Erythroblast (primary cell): Measurements from ENCODE around the gene DGKQ.

ENCODE experiments used
- DNase-seq, 2 experiments: peaks; one replicate each; lab custom pipeline; 2025; lab: John Stamatoyannopoulos, UW
- GATA1 ChIP-seq: IDR thresholded peaks from 2 replicates; pipeline ENCODE4 v1.6.1; 2011; ENCODE audit warnings: low read depth, mild to moderate bottlenecking, control low read depth, low read length, moderate library complexity
- POLR2A ChIP-seq: IDR thresholded peaks from 2 replicates; pipeline ENCODE4 v1.6.1; 2011; ENCODE audit warnings: mild to moderate bottlenecking, low read length

The DGKQ gene

DNA sequence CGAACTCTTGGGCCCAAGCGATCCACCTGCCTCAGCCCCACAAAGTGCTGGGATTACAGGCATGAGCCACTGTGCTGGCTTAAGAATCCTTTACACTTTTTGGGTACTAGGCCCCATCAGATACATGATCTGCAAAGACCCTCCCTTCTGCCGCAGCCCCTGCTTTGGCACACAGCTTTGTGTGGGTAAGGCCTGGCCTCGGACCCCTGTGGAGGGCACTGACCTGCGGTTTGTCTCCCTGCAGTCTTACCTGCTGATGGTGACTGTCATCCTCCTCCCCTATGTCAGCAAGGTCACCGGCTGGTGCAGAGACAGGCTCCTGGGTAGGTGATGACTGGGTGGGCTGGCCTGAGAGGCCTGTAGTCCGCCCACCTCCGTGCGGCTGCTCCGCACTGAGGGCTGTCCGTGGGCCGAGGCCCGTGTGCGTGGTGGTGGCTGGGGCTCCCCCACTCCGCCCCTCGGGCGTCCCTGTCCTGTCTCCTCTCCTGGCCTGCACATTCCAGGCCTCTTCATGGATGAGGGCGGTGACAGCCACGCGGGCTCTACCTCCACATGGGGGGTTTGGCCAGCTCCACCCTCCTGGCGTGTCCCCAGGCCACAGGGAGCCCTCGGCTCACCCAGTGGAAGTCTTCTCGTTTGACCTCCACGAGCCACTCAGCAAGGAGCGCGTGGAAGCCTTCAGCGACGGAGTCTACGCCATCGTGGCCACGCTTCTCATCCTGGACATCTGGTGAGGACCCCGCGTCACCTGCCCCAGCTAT is 18.0 kb downstream of the DGKQ start:
- no peak for DNase-seq
- TF ChIP-seq POLR2A (no peak), GATA1 (no peak)

DNA sequence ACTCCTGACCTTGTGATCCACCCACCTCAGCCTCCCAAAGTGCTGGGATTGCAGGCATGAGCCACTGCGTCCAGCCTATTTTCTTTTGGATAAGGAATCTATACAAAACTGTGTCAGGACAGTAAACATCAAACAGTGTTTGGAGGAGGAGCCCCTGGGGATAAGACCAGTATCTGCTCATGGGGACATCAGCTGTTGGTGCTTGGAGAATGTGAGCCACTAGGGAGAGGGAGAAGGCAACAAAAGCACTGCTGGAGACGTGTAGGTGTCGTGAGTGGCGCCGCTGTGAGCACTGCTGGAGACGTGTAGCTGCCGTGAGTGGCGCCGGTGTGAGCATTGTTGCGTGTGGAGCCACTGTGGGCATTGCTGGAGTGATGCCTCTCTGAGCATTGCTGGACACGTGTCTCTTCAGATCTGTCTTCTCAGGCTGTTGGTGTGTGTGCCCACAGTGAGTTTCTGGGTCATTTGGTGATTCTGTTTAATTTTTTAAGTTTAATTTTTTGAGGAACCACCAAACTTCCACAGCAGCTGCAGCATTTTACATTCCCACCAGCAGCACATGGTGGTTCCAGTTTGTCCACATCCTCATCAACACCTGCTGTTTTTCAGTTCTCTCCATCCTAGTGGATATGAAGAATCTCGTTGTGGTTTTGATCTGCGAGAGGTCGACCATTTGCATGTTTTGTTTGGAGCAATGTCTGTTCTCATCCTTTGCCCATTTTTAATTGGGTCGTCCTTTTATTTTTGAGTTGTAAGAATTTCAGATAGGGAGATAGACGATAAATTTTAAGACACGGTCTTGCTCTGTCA is 19.0 kb downstream of the DGKQ start:
- no peak for DNase-seq
- TF ChIP-seq GATA1 = no peak
- no peak for TF ChIP-seq POLR2A

DNA sequence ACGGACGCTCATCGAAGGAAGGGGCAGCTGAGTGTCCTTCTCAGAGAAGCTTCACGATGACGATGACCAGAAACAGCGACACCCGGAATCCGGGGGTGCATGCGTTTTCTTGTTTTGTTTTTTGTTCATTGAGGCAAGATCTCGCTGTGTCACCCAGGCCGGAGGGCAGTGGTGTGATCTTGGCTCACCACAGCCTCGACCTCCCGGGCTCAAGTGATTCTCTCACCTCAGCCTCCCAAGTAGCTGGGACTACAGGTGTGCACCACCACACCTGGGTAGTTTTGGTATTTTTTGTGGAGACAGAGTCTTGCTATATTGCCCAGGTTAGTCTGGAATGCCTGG is 19.8 kb downstream of the DGKQ start:
- DNase-seq = no peak
- TF ChIP-seq GATA1 = no peak
- TF ChIP-seq POLR2A = no peak

DNA sequence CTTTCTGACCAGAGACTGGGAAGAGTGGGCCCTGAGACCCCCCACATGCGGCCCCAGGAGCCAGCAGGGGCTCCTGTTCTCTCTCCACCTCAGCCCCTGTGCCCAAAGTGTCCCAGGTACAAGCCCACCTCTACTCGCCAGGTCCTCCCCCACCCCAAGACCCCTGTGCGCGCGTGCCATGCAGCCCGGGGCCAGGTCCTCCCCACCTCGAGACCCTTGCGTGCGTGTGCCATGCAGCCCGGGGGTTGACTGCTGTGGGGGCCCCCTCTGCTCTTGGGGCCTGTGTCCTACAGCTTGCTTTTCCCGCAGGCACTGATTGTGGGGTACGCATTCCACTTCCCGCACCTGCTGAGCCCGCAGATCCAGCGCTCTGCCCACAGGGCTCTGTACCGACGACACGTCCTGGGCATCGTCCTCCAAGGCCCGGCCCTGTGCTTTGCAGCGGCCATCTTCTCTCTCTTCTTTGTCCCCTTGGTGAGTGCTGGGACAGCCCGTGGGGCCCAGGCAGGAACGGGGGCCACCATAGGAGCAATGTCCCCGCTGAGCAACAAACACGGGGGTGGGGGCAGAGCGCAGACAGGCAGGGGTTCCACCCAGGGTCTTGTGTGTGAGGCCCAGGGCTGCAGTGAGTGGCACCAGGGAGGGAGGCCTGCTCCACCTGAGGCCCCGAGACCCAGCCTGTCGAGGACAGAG is 20.3 kb downstream of the DGKQ start:
- DNase-seq = no peak
- TF ChIP-seq GATA1 = no peak
- TF ChIP-seq POLR2A = no peak

DNA sequence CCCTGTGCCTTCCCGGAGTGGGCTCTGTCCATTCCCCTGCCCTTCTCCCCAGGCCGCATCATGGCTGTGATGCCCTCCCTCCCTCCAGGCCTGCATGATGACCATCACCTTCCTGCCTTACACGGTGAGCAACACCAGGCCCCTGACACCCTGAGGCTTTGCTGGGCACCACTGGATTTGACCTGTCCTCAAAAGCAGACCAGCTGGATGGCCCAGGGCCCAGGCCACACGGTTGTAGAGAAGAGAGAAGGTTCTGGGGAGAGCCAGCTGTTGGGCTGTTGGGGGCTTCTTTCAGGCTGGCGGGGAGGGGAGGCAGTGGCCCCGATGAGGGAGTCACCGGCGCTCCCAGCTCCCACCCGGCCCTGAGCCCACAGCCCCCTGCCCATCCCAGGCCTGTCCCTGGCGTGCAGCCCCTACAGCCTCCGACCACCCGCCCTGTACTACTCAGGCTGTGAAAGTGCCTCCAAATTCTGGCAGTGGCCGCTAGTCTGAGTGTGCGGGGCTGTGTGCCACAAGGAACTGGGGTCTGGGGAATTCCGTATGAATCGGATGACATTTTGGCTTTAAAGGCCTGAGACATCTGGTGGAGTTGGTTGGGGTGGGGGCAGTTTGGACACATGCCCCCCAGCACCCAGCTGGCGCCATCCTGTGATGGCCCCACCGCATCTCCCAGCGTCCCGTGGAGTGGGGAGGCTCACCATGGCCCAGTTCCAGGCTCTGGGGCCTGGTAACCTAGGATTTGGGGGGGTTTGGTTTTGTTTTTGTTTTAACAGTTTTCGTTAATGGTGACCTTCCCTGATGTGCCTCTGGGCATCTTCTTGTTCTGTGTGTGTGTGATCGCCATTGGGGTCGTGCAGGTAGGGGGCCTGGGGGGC is 21.5 kb downstream of the DGKQ start:
- TF ChIP-seq GATA1 (no peak), POLR2A (no peak)
- no peak for DNase-seq

DNA sequence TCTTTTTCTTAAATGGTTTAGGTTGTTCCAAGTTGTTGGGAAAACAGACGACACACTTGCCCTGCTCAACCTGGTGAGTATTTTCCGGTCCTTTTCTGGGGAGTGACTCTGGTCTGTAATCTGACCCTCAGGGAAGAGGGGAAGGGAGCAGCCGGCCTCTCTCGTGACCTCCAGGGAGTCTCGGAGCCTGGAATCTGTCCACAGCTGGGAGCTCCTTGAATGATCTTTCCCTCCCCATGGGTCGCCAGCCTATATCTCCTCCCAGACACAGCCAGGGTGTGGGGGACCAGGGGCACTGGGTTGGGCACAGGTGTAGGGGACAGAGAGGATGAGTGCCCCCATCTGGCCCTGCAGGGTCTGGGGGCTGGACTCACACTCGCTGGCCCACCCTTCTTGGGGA is 22.2 kb downstream of the DGKQ start:
- DNase-seq = no peak
- TF ChIP-seq POLR2A = no peak
- no peak for TF ChIP-seq GATA1

DNA sequence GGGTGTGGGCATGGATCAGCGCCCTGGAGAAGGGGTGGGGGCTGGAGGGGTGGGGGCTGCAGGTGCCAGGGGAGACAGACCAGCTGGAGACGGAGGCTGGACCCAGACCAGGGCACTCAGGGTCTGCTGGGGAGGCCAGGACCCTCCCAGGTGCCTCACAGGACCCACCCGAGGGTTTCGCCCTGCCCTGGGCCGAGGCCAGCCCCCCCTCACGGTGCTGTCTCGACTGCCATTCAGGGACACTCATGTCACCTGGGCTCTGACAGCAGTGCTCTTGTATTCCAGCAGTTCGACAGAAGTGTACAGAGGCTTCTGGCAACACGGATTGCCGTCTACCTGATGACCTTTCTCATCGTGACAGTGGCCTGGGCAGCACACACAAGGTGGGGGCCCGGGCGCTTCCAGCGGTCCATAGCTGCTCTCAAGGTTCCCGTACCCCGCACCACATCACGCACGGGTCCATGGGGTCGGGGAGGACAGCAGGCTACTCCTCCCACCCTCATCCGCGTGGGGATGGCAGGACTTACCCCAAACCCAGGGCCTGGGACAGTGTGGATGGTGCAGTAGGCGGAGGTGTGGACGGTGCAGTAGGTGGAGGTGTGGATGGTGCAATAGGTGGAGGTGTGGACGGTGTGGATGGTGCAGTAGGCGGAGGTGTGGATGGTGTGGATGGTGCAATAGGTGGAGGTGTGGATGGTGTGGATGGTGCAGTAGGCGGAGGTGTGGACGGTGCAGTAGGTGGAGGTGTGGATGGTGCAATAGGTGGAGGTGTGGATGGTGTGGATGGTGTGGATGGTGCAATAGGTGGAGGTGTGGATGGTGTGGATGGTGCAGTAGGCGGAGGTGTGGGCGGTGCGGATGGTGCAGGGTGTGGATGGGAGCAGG is 23.0 kb downstream of the DGKQ start:
- TF ChIP-seq POLR2A (no peak), GATA1 (no peak)
- no peak for DNase-seq

DNA sequence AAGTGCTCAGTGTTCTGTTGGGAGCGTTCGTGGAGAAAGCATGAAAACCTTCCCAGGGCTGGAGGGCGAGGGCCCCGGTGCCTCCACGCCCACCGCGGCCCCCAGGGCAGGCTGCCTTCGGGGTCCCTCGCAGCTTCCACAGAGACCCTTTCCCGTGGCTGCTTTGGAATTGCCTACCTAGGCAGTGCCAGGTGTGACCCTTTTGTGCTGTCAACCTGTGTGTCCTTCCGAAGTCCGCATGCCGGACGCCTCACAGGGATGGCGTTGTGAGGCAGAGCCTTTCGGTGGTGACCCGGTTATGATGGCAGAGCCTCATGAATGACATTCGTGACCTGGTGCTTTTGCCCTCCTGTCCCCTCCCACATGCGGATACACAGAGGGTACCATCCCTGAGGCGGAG is 23.7 kb downstream of the DGKQ start:
- no peak for DNase-seq

DNA sequence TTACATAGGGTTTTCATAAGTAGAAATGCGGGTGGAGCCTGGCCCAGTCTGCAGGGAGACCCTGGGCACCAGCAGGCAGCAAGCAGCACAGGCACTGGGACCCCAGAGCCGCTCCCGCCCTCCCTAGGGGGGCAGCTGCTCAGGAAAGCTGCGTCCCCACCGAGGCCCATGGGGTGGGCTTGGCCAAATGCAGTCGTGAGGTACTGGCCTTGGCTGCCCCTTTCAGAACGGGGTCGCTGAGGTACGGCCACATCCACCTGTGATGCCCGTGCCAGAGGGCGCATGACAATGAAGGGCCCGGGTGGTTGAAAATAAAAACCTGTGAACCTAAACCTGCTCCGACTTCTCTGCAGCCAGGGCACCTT is 24.5 kb downstream of the DGKQ start:
- TF ChIP-seq POLR2A = no peak
- TF ChIP-seq GATA1 = no peak
- no peak for DNase-seq

More for the DNA sequence above, 23.7 kb downstream of the DGKQ start:
- TF ChIP-seq POLR2A (no peak), GATA1 (no peak)

DNA sequence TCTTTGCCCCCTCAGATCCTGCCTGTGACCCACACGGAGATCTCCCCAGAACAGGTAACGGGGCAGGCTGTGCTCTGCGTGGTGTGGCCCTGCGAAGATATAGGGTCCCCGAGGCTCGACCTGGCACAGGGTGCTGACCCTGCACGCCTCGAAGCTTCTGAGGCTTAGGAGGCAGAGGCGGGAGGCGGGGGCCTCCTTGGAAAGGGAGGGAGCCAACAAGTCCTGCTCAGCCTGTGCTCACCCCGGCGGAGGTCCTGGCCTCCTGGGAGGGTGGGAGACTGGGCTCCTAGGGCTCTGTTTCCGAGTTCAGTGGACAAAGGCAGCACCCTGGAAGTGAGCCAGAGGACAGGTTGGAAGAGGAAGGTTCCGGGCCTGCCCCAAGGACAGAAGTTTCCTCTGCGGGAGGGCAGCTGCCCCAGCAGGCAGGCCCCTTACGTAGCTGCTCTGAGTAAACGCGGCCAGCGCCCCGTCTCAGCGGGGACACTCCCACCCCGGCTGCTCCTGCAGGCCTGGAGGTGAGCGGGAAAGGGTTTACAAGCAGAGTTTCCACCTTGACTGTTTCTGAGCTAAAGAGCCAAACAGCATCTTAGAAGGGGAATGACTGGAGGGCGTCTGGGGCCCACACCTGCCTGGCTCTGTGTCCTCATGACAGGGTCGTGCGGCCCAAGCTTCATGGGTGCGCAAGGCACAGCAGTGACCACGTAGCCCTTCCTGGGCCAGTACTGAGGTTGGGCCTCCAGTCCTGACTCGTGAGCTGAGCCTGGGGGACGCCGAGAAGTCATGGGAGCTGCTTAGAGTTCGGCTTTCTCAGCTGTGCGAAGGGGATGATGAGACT is 25.1 kb downstream of the DGKQ start:
- no peak for TF ChIP-seq POLR2A
- no peak for TF ChIP-seq GATA1

DNA sequence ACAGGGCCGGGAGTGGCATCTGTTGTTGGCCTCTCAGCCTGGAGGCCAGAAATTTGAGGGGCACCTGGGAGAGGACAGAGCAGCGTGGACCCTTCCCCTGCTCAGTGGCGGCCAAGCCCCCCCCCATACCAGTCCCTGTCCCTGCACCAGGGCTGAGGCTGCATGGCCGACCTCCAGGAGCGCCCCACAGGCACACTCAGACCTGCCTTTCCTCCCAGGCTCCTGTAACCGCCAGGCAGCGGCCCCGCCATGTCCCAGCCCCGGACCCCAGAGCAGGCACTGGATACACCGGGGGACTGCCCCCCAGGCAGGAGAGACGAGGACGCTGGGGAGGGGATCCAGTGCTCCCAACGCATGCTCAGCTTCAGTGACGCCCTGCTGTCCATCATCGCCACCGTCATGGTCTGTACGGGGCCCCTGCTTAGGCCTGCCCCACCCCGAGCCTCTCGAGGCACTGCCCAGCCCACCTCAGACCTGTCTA is 25.8 kb downstream of the DGKQ start:
- DNase-seq = no peak
- TF ChIP-seq POLR2A (no peak), GATA1 (no peak)

More for the DNA sequence above, 25.1 kb downstream of the DGKQ start:
- no peak for DNase-seq
